ENCODE measurements around the gene HSD3B2. TPM values are rescaled to one million over a fixed set of nuclear protein-coding genes. Genes with fewer than 3 reads are reported as not detected.

Gene HSD3B2
- total and polyA plus RNA-seq, 12 donors, result 0.04 TPM; not detected in 11

- DNase-seq, result no peak
- intact Hi-C loops (cut with DNase I), result no loop called here
- Histone ChIP-seq H3K27ac (no peak overlapping the region), H3K4me3 (no peak overlapping the region), H3K9me3 (no peaks in the 10 kb centered on the region), H3K4me1 (no peaks in the 10 kb centered on the region), H3K27me3 (no peaks in the 10 kb centered on the region), H3K36me3 (no peaks in the 10 kb centered on the region)
- TF ChIP-seq, protein P1, sequence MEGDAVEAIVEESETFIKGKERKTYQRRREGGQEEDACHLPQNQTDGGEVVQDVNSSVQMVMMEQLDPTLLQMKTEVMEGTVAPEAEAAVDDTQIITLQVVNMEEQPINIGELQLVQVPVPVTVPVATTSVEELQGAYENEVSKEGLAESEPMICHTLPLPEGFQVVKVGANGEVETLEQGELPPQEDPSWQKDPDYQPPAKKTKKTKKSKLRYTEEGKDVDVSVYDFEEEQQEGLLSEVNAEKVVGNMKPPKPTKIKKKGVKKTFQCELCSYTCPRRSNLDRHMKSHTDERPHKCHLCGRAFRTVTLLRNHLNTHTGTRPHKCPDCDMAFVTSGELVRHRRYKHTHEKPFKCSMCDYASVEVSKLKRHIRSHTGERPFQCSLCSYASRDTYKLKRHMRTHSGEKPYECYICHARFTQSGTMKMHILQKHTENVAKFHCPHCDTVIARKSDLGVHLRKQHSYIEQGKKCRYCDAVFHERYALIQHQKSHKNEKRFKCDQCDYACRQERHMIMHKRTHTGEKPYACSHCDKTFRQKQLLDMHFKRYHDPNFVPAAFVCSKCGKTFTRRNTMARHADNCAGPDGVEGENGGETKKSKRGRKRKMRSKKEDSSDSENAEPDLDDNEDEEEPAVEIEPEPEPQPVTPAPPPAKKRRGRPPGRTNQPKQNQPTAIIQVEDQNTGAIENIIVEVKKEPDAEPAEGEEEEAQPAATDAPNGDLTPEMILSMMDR (IDR thresholded peaks at IDR 0.05), result no peak
- no peak for ATAC-seq
Observed at GRCh38 chr1:119422631-119423030, 7.7 kb downstream of the HSD3B2 start.

GRCh38 chr1:119428991-119429390 lies 14.0 kb downstream of the HSD3B2 start:
- Histone ChIP-seq H3K27ac (no peak overlapping the region), H3K27me3 (peaks cover 0 to 19% (median 0%) of the 10 kb centered on the region in 7 donors), H3K36me3 (no peaks in the 10 kb centered on the region), H3K9me3 (no peaks in the 10 kb centered on the region), H3K4me1 (no peaks in the 10 kb centered on the region), H3K4me3 (no peak overlapping the region)
- ATAC-seq, result no peak
- no peak for DNase-seq
- TF ChIP-seq, protein P1 (IDR thresholded peaks at IDR 0.05), result no peak
- intact Hi-C loops (cut with DNase I), result no loop called here
- 88 to 90% methylated on average over 2 of the region's 2 CpGs for WGBS, 2 donors

- ATAC-seq, result no peak
Observed at GRCh38 chr1:119429687-119430086, 14.7 kb downstream of the HSD3B2 start.

DNA sequence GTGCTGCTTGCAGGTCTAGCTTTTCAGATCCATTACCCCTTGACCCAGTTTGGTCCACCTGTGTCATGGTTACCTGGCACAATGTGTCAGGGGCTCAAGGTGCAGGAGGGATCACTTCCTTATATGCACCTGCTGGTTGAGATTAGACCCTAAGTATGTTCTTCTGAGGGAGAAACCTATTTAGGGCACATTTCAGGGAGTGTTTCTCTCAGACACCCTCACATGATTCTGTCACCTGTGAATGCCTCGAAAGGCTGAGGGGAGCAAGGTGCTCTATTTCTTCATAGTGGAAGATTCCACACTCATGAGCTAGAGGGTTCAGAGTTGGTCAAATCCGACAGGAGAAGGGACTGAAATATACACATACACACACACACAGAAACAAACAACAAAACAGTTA lies 15.5 kb downstream of the HSD3B2 start:
- intact Hi-C loops (cut with DNase I), result no loop called here

More at GRCh38 chr1:119429687-119430086, 14.7 kb downstream of the HSD3B2 start:
- Histone ChIP-seq H3K4me3 (no peak overlapping the region), H3K36me3 (no peaks in the 10 kb centered on the region), H3K27ac (no peak overlapping the region), H3K4me1 (no peaks in the 10 kb centered on the region), H3K9me3 (no peaks in the 10 kb centered on the region), H3K27me3 (peaks cover 0 to 19% (median 0%) of the 10 kb centered on the region in 7 donors)
- TF ChIP-seq, protein P1 (IDR thresholded peaks at IDR 0.05), result no peak
- 62 to 71% methylated on average over 4 of the region's 4 CpGs for WGBS, 2 donors
- no peak for DNase-seq
- intact Hi-C loops (cut with DNase I), result no loop called here

More for the DNA sequence above, 15.5 kb downstream of the HSD3B2 start:
- Histone ChIP-seq H3K36me3 (no peaks in the 10 kb centered on the region), H3K4me3 (no peak overlapping the region), H3K27ac (no peak overlapping the region), H3K27me3 (peaks cover 0 to 19% (median 0%) of the 10 kb centered on the region in 7 donors), H3K4me1 (no peaks in the 10 kb centered on the region), H3K9me3 (no peaks in the 10 kb centered on the region)
- ATAC-seq (no peak), DNase-seq (no peak)
- TF ChIP-seq, protein P1 (IDR thresholded peaks at IDR 0.05), result no peak
- 84 to 89% methylated on average over 2 of the region's 2 CpGs for WGBS, 2 donors

Data from heart right ventricle (tissue), 16 donors.